ENCODE measurements around the gene CLVS2.

The CLVS2 gene

GRCh38 chr6:123007885-123008284 is 11.8 kb downstream of the CLVS2 start:
- no peak for TF ChIP-seq CTCF (IDR thresholded peaks at IDR 0.05)

- TF ChIP-seq CTCF (IDR thresholded peaks at IDR 0.05) = no peak
Measured at GRCh38 chr6:123009059-123009458, 13.0 kb downstream of the CLVS2 start.

GRCh38 chr6:123014835-123015234 is 18.8 kb downstream of the CLVS2 start:
- no peak for TF ChIP-seq CTCF (IDR thresholded peaks at IDR 0.05)

GRCh38 chr6:123016431-123017103 is 20.5 kb downstream of the CLVS2 start:
- TF ChIP-seq CTCF (IDR thresholded peaks at IDR 0.05) = no peak

- no peak for TF ChIP-seq CTCF (IDR thresholded peaks at IDR 0.05)
Measured at GRCh38 chr6:123017104-123017682, 21.2 kb downstream of the CLVS2 start.

- TF ChIP-seq CTCF (IDR thresholded peaks at IDR 0.05) = no peak
Measured at GRCh38 chr6:123022975-123023374, 26.9 kb downstream of the CLVS2 start.

- no peak for TF ChIP-seq CTCF (IDR thresholded peaks at IDR 0.05)
Measured at GRCh38 chr6:123024976-123025375, 28.9 kb downstream of the CLVS2 start.
